Gastrocnemius medialis (tissue), 4 donors: Measurements from ENCODE around the gene SMAD4.

ENCODE experiments used
- CTCF ChIP-seq, 5 experiments: fragments of 450-650 bp in 3 of 5; fragments of 200-600 bp in 2 of 5; sonication (generic) in 2 of 5; IDR thresholded peaks in 4 of 5; conservative IDR thresholded peaks in 1 of 5; 1 replicate in 4 of 5; 2 replicates in 1 of 5; pipeline ENCODE4 v1.5.1; 2016 to 2019; ENCODE audit warnings: antibody characterized with exemption in 5 of 5, mild to moderate bottlenecking in 3 of 5, moderate library complexity in 3 of 5
- POLR2A ChIP-seq, 2 donors: fragments of 450-650 bp; IDR thresholded peaks; one replicate each; pipeline ENCODE4 v1.6.1; 2017; ENCODE audit warnings: antibody characterized with exemption in 2 of 2, mild to moderate bottlenecking in 2 of 2, moderate library complexity in 2 of 2

- TF ChIP-seq POLR2A (IDR thresholded peaks at IDR 0.05): no peak
- TF ChIP-seq CTCF (IDR thresholded peaks at IDR 0.05 in 4 of 5, conservative IDR thresholded peaks at IDR 0.05 in 1 of 5): no peak
Measured at GRCh38 chr18:50992351-50992762, 37.7 kb upstream of the SMAD4 start.
